Tibial artery (tissue), 4 donors: ENCODE measurements around the gene PCDH8.

Source experiments
- DNase-seq, 2 donors: peaks; one replicate each; pipeline ENCODE4 v3.0.0-alpha.2; 2019
- H3K27ac ChIP-seq, 2 donors: fragments of 200-600 bp; sonication (generic) in 1 of 2; 1 replicate in 1 of 2; 2 replicates in 1 of 2; pipeline ENCODE4 v1.5.1; 2018 to 2019; ENCODE audit warnings: mild to moderate bottlenecking in 1 of 2
- H3K27me3 ChIP-seq, 2 donors: fragments of 200-600 bp; sonication (generic) in 1 of 2; one replicate each; pipeline versions ENCODE4 v1.5.1 to v1.6.0; 2016 to 2019
- H3K36me3 ChIP-seq, 3 donors: fragments of 200-600 bp; sonication (generic) in 2 of 3; one replicate each; pipeline ENCODE4 v1.5.1; 2016 to 2019; ENCODE audit warnings: mild to moderate bottlenecking in 2 of 3
- H3K4me1 ChIP-seq, 4 donors: fragments of 200-600 bp; sonication (generic) in 2 of 4; 1 replicate in 3 of 4; 2 replicates in 1 of 4; pipeline ENCODE4 v1.5.1; 2016 to 2019
- H3K4me3 ChIP-seq, 2 donors: fragments of 200-600 bp; sonication (generic) in 1 of 2; 1 replicate in 1 of 2; 2 replicates in 1 of 2; pipeline ENCODE4 v1.5.1; 2018 to 2019; ENCODE audit warnings: mild to moderate bottlenecking in 2 of 2
- H3K9me3 ChIP-seq, 3 donors: fragments of 200-600 bp; sonication (generic) in 1 of 3; one replicate each; pipeline ENCODE4 v1.5.1; 2016 to 2019
- CTCF ChIP-seq, 2 experiments: fragments of 200-600 bp in 1 of 2; fragments of 450-650 bp in 1 of 2; IDR thresholded peaks; one replicate each; pipeline ENCODE4 v1.5.1; 2017 to 2019; ENCODE audit warnings: antibody characterized with exemption in 2 of 2, mild to moderate bottlenecking in 1 of 2, moderate library complexity in 1 of 2
- intact Hi-C: fragments of 100-400 bp; cut with DNase I; formaldehyde crosslinking; loops from one replicate; pipeline ENCODE4 v1.15.0; 2023; ENCODE audit warnings: low total_unique reads

Gene PCDH8

GRCh38 chr13:52891706-52892105 is 43.3 kb upstream of the PCDH8 start:
- intact Hi-C loops, result no loop called here
- H3K36me3 ChIP-seq, result no peaks in the 10 kb centered on the region
- no peak for DNase-seq
- H3K4me1 ChIP-seq, result no peaks in the 10 kb centered on the region
- H3K4me3 ChIP-seq, result no peak overlapping the region
- H3K27ac ChIP-seq, result no peak overlapping the region
- no peak for TF ChIP-seq CTCF (IDR thresholded peaks at IDR 0.05)
- no peaks in the 10 kb centered on the region for H3K9me3 ChIP-seq
- H3K27me3 ChIP-seq, result no peaks in the 10 kb centered on the region

- no peak overlapping the region for H3K27ac ChIP-seq
- H3K4me3 ChIP-seq, result no peak overlapping the region
- no peaks in the 10 kb centered on the region for H3K4me1 ChIP-seq
- no peaks in the 10 kb centered on the region for H3K36me3 ChIP-seq
- no peak for TF ChIP-seq CTCF (IDR thresholded peaks at IDR 0.05)
- intact Hi-C loops, result no loop called here
- no peaks in the 10 kb centered on the region for H3K9me3 ChIP-seq
- no peaks in the 10 kb centered on the region for H3K27me3 ChIP-seq
- no peak for DNase-seq
Observed at GRCh38 chr13:52887165-52887564, 38.7 kb upstream of the PCDH8 start.

- H3K27ac ChIP-seq, result peak overlapping the region in 1 of 2 donors; percentile 23
- H3K4me3 ChIP-seq, result no peak overlapping the region
- H3K4me1 ChIP-seq, result no peaks in the 10 kb centered on the region
- H3K36me3 ChIP-seq, result no peaks in the 10 kb centered on the region
- no peak for TF ChIP-seq CTCF (IDR thresholded peaks at IDR 0.05)
- H3K27me3 ChIP-seq, result no peaks in the 10 kb centered on the region
- DNase-seq, result no peak
- H3K9me3 ChIP-seq, result no peaks in the 10 kb centered on the region
- intact Hi-C loops, result no loop called here
Observed at GRCh38 chr13:52885141-52885540, 36.7 kb upstream of the PCDH8 start.

- Histone ChIP-seq H3K27ac (peak overlapping the region in 1 of 2 donors; percentile 23), H3K4me3 (no peak overlapping the region), H3K36me3 (no peaks in the 10 kb centered on the region), H3K27me3 (no peaks in the 10 kb centered on the region), H3K9me3 (no peaks in the 10 kb centered on the region), H3K4me1 (no peaks in the 10 kb centered on the region)
- no peak for TF ChIP-seq CTCF (IDR thresholded peaks at IDR 0.05)
- intact Hi-C loops, result no loop called here
- no peak for DNase-seq
Observed at GRCh38 chr13:52884429-52885010, 36.1 kb upstream of the PCDH8 start.

- no peaks in the 10 kb centered on the region for H3K9me3 ChIP-seq
- no peaks in the 10 kb centered on the region for H3K4me1 ChIP-seq
- DNase-seq, result no peak
- no peak overlapping the region for H3K4me3 ChIP-seq
- H3K27ac ChIP-seq, result no peak overlapping the region
- no peak for TF ChIP-seq CTCF (IDR thresholded peaks at IDR 0.05)
- intact Hi-C loops, result no loop called here
- no peaks in the 10 kb centered on the region for H3K27me3 ChIP-seq
- H3K36me3 ChIP-seq, result no peaks in the 10 kb centered on the region
Observed at GRCh38 chr13:52882785-52883184, 34.3 kb upstream of the PCDH8 start.
